GM21526 (cell line): Measurements from ENCODE around the gene MED12L.
A peak's percentile ranks its signal among the peaks of the same experiment; 100 is the strongest.
"Not testable (repeated sequence)": the region's sequence is repeated elsewhere in the genome, so short reads cannot be mapped to it uniquely, and the experiment has no call there.

Source experiments
- ATAC-seq: cut with Tn5 transposase; IDR thresholded peaks from one replicate; pipeline ENCODE4 v1.9.1; 2021; ENCODE audit warnings: moderate library complexity; ENCODE audit not compliant: unreplicated experiment, low FRiP score

MED12L gene, protein sequence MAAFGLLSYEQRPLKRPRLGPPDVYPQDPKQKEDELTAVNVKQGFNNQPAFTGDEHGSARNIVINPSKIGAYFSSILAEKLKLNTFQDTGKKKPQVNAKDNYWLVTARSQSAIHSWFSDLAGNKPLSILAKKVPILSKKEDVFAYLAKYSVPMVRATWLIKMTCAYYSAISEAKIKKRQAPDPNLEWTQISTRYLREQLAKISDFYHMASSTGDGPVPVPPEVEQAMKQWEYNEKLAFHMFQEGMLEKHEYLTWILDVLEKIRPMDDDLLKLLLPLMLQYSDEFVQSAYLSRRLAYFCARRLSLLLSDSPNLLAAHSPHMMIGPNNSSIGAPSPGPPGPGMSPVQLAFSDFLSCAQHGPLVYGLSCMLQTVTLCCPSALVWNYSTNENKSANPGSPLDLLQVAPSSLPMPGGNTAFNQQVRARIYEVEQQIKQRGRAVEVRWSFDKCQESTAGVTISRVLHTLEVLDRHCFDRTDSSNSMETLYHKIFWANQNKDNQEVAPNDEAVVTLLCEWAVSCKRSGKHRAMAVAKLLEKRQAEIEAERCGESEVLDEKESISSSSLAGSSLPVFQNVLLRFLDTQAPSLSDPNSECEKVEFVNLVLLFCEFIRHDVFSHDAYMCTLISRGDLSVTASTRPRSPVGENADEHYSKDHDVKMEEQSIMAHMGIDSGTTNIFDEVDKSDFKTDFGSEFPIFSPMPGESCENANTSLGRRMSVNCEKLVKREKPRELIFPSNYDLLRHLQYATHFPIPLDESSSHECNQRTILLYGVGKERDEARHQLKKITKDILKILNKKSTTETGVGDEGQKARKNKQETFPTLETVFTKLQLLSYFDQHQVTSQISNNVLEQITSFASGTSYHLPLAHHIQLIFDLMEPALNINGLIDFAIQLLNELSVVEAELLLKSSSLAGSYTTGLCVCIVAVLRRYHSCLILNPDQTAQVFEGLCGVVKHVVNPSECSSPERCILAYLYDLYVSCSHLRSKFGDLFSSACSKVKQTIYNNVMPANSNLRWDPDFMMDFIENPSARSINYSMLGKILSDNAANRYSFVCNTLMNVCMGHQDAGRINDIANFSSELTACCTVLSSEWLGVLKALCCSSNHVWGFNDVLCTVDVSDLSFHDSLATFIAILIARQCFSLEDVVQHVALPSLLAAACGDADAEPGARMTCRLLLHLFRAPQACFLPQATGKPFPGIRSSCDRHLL (N-terminal part only)

DNA sequence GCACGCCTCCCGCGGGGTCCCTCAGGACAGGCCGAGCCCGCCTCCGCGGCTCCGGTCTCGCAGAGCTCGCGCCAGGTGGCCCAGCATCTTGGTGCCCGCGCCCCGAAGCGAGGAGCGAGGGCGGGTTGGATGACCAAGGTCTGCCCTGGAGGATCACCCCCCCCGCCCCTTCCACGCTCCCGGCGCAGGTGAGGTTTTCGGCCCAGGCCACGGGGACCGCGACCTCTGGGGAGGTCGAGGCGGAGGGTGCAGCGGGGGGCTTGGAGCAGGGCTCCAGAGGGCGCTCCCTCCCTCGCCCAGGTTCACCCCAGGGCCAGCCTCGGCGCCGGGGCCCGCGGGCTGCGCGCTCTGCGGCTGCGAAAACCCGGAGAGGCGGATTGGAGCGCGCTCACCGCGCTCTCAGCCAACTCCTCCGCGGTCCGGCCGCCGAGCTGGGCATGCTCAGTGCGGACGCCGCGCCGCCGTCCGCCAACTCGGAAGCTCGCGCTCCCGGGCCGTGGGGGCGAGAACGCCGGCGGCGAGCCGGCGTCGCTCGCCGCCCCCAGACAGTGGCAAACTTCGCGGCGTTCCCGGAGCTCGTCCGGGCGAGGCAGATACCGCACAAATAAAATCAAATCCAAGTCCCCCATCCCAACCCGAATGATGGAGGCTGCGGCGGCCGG, at the start of gene MED12L:
Gene MED12L (plus strand): TSS at position 438 of the 662 bp plus-strand sequence. CDS start 1,263 bp downstream, outside the sequence.
- peak; percentile 75 for ATAC-seq

DNA sequence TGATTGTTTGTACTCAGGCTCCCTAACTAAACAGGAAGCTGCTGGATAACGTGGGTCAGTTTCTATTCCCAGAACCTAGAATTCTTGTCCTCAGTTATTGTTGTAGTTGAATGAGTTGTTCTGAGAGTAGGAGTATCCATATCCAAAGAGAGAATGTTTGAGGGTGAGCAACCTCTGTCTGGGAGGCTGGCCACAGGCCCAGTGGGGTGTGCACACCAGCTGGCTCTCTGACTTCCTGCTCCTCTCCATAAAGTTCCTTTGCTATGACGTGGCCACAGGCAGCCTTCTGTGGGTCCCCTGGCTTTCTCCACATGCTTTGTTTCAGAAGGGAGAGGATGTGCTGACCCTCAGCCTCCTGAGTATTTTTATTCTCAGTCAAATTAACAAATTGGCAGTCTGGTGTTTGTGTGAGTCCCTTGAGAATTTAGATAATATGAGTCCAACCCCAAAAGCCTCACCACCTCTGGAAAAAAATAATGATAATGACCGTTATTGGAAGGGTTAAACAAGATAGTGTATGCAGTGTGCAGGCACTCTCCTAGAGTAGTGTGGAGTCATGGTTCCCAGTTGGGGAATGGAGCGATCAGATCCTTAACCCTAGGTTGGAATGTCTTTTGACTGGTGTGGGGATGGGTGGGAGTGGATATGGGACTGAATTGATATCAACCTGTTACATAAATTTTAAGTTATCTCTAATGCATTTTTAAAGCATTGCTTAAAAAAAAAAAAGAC, 47.6 kb upstream of the MED12L start:
- no peak for ATAC-seq

DNA sequence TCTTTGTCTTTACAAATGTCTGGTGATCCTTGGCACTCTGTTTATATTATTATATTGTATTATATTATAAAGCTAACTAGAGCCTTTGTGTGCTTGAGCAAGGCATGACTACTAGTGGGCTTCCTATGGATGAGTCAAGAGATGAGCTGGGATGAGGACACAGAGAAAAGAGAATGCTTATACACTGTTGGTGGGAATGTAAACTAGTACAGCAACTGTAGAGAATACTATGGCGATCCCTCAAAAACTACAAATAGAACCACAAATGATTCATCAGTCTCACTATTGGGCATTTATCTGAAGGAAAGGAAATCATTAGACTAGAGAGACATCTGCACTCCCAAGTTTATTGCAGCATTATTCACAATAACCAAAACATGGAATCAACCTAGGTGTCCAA, 40.8 kb upstream of the MED12L start:
- no peak for ATAC-seq

DNA sequence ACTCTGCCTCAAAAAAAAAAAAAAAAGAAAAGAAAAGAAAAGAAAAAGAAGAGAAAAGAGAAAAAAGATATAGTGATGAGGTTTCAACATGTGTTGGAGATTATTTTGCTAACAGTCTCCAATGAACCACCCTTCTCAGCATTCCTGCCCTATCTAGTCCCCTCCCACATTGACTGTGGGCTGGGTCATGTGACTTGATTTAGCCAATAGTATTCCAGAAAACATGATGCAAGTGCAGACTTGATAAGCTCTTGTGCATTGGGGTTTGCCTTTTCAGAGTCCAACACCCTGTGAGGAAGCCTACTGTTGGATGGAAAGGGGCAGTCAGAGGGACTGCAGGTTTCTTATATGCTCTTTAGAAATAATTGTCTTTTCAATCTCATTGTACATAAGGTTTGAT, 37.8 kb upstream of the MED12L start:
- ATAC-seq, result no peak

DNA sequence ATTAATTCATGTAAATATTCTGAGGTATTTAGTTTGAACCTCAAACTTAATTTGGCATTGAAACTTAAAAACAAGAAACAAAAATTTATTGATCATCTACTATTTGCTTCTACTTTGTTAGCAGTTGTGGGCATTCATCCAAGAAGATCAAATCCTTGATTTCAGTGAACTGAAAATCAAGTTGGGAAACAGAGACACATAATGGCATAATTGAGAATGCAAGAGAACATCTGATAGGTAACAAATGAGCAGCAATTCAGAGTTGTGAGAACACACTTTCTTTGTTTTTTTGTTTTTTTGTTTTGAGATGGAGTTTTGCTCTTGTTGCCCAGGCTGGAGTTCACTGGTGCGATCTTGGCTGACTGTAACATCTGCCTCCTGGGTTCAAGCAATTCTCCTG, 33.9 kb upstream of the MED12L start:
- no peak for ATAC-seq

DNA sequence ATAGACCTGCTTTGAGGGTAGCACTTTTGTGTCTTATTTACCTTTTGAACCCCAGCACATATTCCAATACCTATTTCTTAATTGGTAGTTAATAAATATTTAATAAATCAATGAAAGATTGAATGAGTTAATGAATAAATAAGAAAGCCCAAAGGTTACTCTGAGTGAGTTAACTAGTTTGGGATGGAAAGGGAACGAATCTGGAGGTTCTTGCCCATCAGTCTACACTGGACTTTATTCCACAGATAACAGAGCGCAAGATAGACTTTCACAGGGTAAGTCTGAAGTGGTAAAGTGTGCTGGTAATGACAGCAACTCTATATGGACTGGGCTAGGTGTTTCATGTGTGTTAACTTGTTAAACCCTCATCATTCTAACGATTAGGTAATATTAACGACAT, 33.1 kb upstream of the MED12L start:
- no peak for ATAC-seq

DNA sequence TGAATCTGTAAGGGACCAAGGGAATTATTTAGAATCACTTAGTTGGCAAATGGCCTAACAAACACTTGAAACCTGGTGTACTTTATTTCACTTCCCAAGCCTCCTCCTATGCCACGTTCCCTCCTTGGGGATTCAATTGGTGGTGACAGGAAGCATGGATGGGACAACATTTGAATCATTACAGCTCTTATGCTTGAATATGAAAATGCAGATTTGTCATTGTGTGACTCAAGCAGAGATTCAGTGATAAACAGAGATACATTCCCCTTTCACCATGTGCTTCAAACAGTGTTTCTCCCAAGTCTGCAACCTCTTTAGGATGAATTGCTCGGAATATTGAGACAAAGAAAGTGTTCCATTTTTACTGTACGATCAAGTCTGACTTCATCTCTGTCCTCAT, 32.7 kb upstream of the MED12L start:
- ATAC-seq, result no peak

DNA sequence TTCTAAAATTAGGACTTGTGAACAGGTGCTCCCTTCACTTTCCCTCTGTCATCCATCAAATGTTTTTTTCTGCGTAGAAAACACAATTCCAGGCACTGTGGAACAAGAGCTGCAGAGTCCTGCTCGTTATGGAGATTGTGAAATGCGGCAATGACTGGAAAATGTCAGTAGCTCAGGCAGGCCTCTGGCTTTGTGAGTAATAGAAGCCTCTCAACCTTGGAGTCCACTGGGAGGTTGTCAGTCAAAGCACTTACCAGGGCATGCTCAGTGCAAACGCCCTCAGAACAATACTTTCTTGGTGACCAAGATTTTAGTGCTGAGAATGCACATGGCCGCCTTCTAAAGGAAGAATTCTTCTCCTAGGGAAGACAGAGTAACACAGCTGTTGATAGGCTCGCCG, 26.7 kb upstream of the MED12L start:
- ATAC-seq, result no peak

DNA sequence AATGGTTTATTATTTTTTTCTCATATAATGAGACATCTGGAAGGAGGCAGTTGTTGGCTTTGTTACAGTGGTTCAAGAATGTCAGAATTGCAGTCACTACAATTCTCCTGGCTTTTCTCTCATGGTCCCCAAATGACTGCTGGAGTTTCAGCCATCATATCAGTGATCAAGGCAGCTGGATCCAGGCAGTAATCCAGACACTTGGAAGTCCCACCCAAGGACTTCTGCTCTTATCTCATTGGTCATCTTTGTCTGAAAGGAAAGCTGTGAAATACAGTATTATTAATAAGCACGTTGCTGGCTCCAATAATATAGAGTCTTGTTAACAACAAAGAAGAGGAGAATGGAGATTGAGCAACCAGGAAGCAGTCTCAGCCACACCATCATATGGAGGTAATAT, 22.9 kb upstream of the MED12L start:
- no peak for ATAC-seq

DNA sequence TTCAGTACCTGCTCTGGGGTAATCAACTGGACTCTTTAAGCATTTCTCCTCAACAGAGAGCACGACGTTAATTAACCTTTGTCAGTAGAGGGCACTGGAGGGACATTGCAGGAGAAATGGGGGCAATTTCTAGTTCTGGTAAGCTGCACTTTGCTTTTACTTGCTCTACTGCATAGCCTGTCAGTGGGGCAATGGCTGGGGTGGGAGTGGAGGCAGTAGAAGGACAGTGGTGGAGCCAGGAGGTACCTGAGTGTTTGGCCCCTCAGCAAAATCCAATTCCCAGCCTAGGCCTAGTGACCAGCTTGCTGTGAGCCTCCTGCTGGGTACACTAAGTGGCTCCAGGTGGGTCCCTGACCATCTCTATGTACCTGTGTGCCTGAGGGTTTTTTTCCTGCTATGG, 18.3 kb upstream of the MED12L start:
- ATAC-seq, result no peak

DNA sequence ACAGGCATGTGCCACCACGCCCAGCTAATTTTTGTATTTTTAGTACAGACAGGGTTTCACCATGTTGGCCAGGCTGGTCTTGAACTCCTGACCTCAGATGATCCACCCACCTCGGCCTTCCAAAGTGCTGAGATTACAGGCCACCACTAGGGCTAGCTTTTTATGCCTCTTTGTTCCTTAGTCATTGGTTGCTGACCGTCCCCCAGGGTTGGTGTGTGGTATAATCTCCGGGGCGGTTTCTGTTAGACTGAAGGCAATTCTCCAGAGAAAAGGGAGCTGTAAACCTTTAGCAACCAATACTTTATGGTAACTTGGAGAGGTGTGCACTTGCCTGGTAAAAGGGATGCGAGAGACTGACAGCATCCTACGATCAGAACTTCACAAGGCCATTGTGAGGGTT, 12.6 kb upstream of the MED12L start:
- not testable (repeated sequence) for ATAC-seq

DNA sequence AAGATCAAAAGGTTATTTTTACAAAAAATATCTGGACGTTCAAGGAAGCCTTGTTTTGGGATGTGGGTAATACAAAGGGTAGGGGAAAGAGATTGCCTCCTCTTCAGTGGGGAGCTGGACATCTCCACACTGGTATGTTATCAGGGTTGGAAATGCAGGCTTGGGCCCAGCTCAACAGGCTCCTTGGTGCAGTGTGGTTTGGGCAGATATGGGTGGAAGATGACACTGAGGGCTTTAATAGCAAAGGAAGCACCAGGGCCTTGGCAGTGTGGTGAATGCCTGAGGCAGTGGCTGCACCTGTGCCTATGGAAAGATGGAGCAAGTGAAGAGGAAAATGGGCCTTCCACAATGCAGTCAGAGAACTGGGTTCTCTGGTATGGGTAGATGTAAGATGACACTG, 11.2 kb upstream of the MED12L start:
- no peak for ATAC-seq

DNA sequence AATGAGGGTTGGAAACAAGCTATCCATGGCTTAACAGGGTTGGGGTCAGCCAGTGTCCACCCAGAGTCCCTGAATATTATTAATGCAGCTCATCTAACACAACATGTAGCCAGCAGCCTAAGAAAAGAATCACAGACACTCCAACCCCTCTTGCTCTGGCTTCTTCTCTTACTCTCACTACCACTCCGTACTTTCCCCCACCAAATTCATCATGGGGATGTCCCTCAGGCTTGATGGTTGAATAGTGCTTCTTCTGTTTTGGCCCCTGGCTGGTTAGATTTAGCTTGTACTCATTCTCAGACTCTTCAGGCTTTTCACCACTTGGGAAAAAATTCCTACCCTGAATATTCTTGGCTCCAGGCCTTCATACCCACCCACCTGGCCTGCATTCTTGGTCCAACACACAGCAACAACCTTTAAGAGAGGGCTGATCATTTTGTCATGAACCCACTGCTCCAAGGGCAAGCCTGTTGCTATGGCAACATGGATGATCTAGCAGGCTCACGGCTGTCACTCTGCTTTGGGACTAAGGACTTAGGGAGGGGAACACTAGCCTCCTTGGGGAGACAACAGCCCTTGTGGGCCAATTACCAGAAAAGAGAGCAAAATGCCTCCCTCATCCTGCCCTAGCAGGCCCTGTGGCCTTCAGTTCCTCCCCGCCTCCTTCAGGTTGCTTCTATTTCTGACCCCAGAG, 9.4 kb upstream of the MED12L start:
- no peak for ATAC-seq

DNA sequence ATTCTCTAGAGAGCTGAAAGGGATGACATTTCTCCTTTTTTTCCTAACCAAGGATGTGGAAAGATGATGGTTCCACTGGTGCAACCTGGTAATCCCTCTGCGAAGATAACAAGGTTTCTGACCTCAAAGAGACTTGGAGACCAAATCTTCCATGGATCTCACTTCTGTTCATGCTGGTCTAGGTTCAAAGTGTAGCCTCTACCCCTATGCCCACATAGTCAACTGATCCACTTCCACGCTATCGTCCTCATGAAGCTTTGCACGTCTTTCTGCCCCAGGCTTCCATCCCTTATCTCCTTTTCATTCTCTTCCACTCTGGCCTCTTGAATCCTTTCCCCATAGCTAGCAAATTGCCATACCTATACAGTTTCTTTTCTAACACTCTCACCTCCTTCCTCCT, 8.8 kb upstream of the MED12L start:
- ATAC-seq, result no peak

DNA sequence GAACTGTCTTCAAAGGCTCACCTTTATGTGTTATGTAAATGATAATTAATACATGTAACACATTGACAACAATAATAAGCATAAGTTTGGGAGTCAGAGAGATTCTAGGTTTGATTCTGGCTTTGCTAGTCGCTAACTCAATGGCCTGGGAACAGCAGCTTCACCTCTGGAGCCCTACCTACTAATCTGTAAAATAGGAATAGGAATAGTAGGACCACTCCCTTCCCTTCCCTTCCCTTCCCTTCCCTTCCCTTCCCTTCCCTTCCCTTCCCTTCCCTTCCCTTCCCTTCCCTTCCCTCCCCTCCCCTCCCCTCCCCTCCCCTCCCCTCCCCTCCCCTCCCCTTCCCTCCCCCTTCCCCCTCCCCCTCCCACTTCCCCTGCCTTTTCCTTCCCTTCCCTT, 4.4 kb upstream of the MED12L start:
- not testable (repeated sequence) for ATAC-seq

DNA sequence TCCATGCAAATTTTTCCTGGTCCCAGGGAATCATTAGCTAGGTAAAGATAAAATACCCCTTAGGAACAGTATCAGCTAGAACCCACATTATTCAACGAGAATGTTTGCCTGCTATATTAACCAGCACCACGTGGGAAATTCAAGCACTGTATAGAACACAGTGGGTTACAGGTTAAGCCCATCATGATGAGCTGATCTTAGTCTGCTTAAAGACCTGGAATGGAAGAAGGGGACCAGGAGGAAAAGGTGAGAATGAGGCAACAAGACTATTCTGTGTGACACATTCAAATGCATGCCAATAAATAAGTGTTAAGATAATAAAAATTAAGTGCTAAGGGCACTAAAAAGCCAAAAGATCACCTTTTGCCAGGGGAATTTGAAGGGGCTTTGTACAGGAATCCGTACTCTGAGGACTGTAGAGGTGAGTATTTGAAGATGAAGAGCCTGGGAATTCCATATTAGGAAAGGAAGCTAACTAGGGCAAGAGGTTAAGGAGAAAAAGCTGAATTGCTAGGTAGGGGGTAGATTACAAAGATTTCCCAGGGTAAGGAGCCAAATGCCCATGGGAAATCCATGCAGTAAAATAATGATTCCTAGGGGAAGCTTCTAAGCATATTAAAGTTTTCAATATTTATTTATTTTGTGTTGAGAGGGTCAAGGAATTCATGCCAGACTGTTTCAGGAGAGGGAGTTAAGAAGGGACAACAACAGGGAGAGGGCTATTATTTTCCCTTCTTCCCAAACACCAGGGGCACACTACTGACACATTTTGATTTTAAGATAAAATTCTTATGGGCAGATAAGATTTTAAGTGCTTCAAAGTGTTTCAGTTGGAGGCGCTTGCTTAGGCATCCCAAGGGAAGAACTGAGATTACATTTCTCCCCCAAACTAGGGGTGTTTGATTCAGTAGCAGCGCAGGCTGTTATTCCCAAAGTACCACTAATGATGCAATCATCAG, 2.3 kb upstream of the MED12L start:
- ATAC-seq, result no peak

DNA sequence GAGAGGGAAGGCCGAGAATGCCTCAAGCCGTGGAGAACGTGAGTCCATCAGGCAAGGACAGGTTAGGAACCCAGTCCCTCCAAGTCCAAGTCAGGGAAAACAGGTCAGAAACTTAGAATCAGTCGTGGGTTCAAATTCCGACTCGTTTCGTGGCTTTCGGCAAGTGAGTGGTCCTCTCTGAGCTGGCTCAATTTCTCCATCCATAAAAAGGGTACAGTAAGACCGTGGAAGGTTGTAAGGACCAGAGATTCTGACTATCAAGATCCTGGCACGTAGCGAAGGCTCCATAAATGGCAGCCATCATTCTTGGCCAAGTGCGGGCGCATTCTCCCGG, 604 bp upstream of the MED12L start:
- ATAC-seq, result no peak

DNA sequence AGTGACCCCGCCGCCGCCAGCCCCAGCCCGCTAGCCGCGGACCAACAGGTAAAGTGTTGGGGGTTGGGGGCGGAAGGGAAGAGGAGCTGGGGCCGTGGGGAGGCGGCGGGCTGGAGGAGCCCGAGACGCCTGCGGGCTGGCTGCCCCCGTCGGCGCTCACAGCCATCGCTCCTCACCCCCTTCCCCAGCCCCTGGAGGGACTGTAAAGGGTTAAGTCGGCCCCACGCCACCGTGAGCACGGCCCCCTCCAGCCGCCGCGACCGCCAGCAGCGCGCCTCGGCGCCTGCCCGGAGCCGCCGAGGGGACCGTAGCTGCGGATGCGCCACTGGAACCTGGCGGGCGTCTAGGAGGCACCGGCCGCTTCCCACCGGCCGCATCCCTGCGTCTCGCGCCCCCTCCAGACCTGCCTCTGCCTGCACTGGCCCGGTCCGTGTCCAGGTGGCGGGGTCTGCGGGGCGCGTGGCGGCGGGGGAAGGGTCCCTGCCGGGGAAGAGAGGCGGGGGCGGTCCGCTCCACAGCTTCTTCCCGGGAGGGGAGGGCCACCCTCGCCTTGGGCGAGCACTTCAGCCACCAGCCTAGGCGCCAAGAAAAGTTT, 522 bp downstream of the MED12L start:
- peak; percentile 22 for ATAC-seq
